A549 (cell line): ENCODE results near the gene NCF2.

Source experiments
- CBX8 ChIP-seq: fragments of 200-600 bp; sonication (generic); IDR thresholded peaks from 2 replicates; pipeline ENCODE4 v1.6.1; 2016
- CTCF ChIP-seq: fragments of >200 bp; sonication (Bioruptor Twin); formaldehyde crosslinking; IDR thresholded peaks from 3 replicates; pipeline ENCODE4 v1.5.1; 2016
- EHMT2 ChIP-seq: fragments of 200-600 bp; sonication (generic); IDR thresholded peaks from 2 replicates; pipeline ENCODE4 v1.6.1; 2016; ENCODE audit warnings: antibody characterized with exemption, low read depth, mild to moderate bottlenecking, moderate library complexity
- HMGXB4 ChIP-seq: fragments of 250-450 bp; sonication (Bioruptor Pico); IDR thresholded peaks from 2 replicates; pipeline ENCODE4 v1.5.0; 2021; ENCODE audit warnings: mild to moderate bottlenecking, moderate library complexity, borderline replicate concordance
- MAX ChIP-seq: IDR thresholded peaks from 2 replicates; pipeline ENCODE4 v1.6.1; 2012
- NR3C1 ChIP-seq: fragments of >200 bp; sonication (Bioruptor Twin); formaldehyde crosslinking; IDR thresholded peaks from 3 replicates; pipeline ENCODE4 v1.6.1; 2017
- POLR2A ChIP-seq: IDR thresholded peaks from 2 replicates; pipeline ENCODE4 v1.6.1; 2012; ENCODE audit warnings: mild to moderate bottlenecking, low read length
- POLR2AphosphoS2 ChIP-seq: conservative IDR thresholded peaks from 2 replicates; pipeline ENCODE4 v1.6.1; 2012; ENCODE audit warnings: low read length, improper control_type of control experiment, inconsistent platforms
- RCOR1 ChIP-seq: fragments of 150-350 bp; IDR thresholded peaks from 2 replicates; pipeline ENCODE4 v1.6.1; 2014; ENCODE audit warnings: antibody characterized with exemption, low read length, low read depth
- SMC3 ChIP-seq: fragments of >200 bp; sonication (Bioruptor Twin); formaldehyde crosslinking; IDR thresholded peaks from 3 replicates; pipeline ENCODE4 v1.6.1; 2018; ENCODE audit warnings: inconsistent platforms
- USF2 ChIP-seq: fragments of 450-650 bp; IDR thresholded peaks from 2 replicates; pipeline ENCODE4 v1.6.1; 2014; ENCODE audit warnings: antibody characterized with exemption
- ZC3H11A ChIP-seq: fragments of 450-650 bp; IDR thresholded peaks from 2 replicates; pipeline ENCODE4 v1.6.1; 2014; ENCODE audit warnings: antibody characterized with exemption, mild to moderate bottlenecking

GRCh38 chr1:183586455-183586854 is 3.8 kb downstream of the NCF2 start:
- TF ChIP-seq POLR2A: no peak
- no peak for TF ChIP-seq HMGXB4 (CRISPR knock-in tag)
- no peak for TF ChIP-seq POLR2AphosphoS2
- no peak for TF ChIP-seq CTCF
- TF ChIP-seq EHMT2: no peak
- TF ChIP-seq NR3C1: no peak
- TF ChIP-seq MAX: no peak
- TF ChIP-seq CBX8: no peak
- no peak for TF ChIP-seq SMC3
- no peak for TF ChIP-seq USF2
- TF ChIP-seq ZC3H11A: no peak
- TF ChIP-seq RCOR1: no peak
